ENCODE results near the gene AP4E1.

The AP4E1 gene

GRCh38 chr15:51046799-51047449 is 138.4 kb downstream of the AP4E1 start:
- Mint-ChIP-seq H3K4me3 (peak overlapping the region in 1 of 3 experiments; percentile 5), H3K27ac (peak overlapping the region; percentile 49 to 92 (median 79)), H3K4me1 (peaks cover 30% of the 10 kb centered on the region), H3K27me3 (ENCODE audit: low read depth) (peaks cover 9% of the 10 kb centered on the region), H3K36me3 (ENCODE audit: low read depth) (no peaks in the 10 kb centered on the region), H3K9me3 (no peaks in the 10 kb centered on the region)
- TF ChIP-seq CTCF (IDR thresholded peaks at IDR 0.05; ENCODE audit: unreplicated experiment in 3 of 3): no peak

- peaks cover 10% of the 10 kb centered on the region for H3K27me3 Mint-ChIP-seq (ENCODE audit: low read depth)
- H3K36me3 Mint-ChIP-seq (ENCODE audit: low read depth): no peaks in the 10 kb centered on the region
- H3K4me1 Mint-ChIP-seq: peaks cover 34% of the 10 kb centered on the region
Observed at GRCh38 chr15:51048308-51048707, 139.8 kb downstream of the AP4E1 start.

GRCh38 chr15:51049081-51049480 is 140.6 kb downstream of the AP4E1 start:
- no peak overlapping the region for H3K4me3 Mint-ChIP-seq
- H3K27ac Mint-ChIP-seq: no peak overlapping the region
- peaks cover 34% of the 10 kb centered on the region for H3K4me1 Mint-ChIP-seq
- no peaks in the 10 kb centered on the region for H3K9me3 Mint-ChIP-seq
- no peak for TF ChIP-seq CTCF (IDR thresholded peaks at IDR 0.05; ENCODE audit: unreplicated experiment in 3 of 3)
- peaks cover 10% of the 10 kb centered on the region for H3K27me3 Mint-ChIP-seq (ENCODE audit: low read depth)
- no peaks in the 10 kb centered on the region for H3K36me3 Mint-ChIP-seq (ENCODE audit: low read depth)

More at GRCh38 chr15:51048308-51048707, 139.8 kb downstream of the AP4E1 start:
- Mint-ChIP-seq H3K4me3 (no peak overlapping the region), H3K9me3 (no peaks in the 10 kb centered on the region), H3K27ac (peak overlapping the region in 1 of 3 experiments; percentile 92)
- no peak for TF ChIP-seq CTCF (IDR thresholded peaks at IDR 0.05; ENCODE audit: unreplicated experiment in 3 of 3)

- H3K36me3 Mint-ChIP-seq (ENCODE audit: low read depth): no peaks in the 10 kb centered on the region
- H3K9me3 Mint-ChIP-seq: no peaks in the 10 kb centered on the region
- no peak overlapping the region for H3K4me3 Mint-ChIP-seq
- H3K27ac Mint-ChIP-seq: no peak overlapping the region
- TF ChIP-seq CTCF (IDR thresholded peaks at IDR 0.05; ENCODE audit: unreplicated experiment in 3 of 3): no peak
- peaks cover 26% of the 10 kb centered on the region for H3K4me1 Mint-ChIP-seq
- peaks cover 16% of the 10 kb centered on the region for H3K27me3 Mint-ChIP-seq (ENCODE audit: low read depth)
Observed at GRCh38 chr15:51051776-51052175, 143.3 kb downstream of the AP4E1 start.

GRCh38 chr15:51053571-51053970 is 145.1 kb downstream of the AP4E1 start:
- Mint-ChIP-seq H3K4me3 (no peak overlapping the region), H3K27me3 (ENCODE audit: low read depth) (peaks cover 8% of the 10 kb centered on the region), H3K36me3 (ENCODE audit: low read depth) (no peaks in the 10 kb centered on the region), H3K9me3 (no peaks in the 10 kb centered on the region), H3K4me1 (peaks cover 10% of the 10 kb centered on the region), H3K27ac (no peak overlapping the region)
- TF ChIP-seq CTCF (IDR thresholded peaks at IDR 0.05; ENCODE audit: unreplicated experiment in 3 of 3): no peak

- no peaks in the 10 kb centered on the region for H3K36me3 Mint-ChIP-seq (ENCODE audit: low read depth)
- no peak for TF ChIP-seq CTCF (IDR thresholded peaks at IDR 0.05; ENCODE audit: unreplicated experiment in 3 of 3)
- H3K9me3 Mint-ChIP-seq: no peaks in the 10 kb centered on the region
- H3K4me1 Mint-ChIP-seq: peaks cover 10% of the 10 kb centered on the region
- peaks cover 8% of the 10 kb centered on the region for H3K27me3 Mint-ChIP-seq (ENCODE audit: low read depth)
- no peak overlapping the region for H3K27ac Mint-ChIP-seq
- no peak overlapping the region for H3K4me3 Mint-ChIP-seq
Observed at GRCh38 chr15:51054535-51054934, 146.1 kb downstream of the AP4E1 start.
